ENCODE results near the gene VOPP1. TPM values are rescaled to one million over a fixed set of nuclear protein-coding genes. Genes with fewer than 3 reads are reported as not detected.

VOPP1 gene
- total RNA-seq, 6 experiments from 2014 or later, result 15.8 to 30.3 (median 23.2) TPM

GRCh38 chr7:55574051-55574717 lies 1.9 kb upstream of the VOPP1 start:
- no peaks in the 10 kb centered on the region for H3K36me3 ChIP-seq
- peak in 1 of 4 donors; percentile 7 for ATAC-seq
- intact Hi-C loops (cut with DNase I), result no loop called here
- peaks cover 0 to 11% (median 2%) of the 10 kb centered on the region in 4 donors for H3K4me1 ChIP-seq
- H3K9me3 ChIP-seq, result no peaks in the 10 kb centered on the region
- WGBS (ENCODE audit: insufficient coverage, low coverage, low lambda C conversion rate, missing lambda C conversion rate), result 19% methylated on average over 3 of the region's 3 CpGs
- TF ChIP-seq CTCF (IDR thresholded peaks at IDR 0.05), result no peak
- TF ChIP-seq POLR2A (IDR thresholded peaks at IDR 0.05), result no peak
- no peak overlapping the region for H3K4me3 ChIP-seq
- no peak for DNase-seq
- H3K27ac ChIP-seq, result peak overlapping the region in 1 of 3 donors; percentile 28
- no peaks in the 10 kb centered on the region for H3K27me3 ChIP-seq

GRCh38 chr7:55573234-55573900 lies 1.1 kb upstream of the VOPP1 start:
- 44% methylated on average over 7 of the region's 9 CpGs for WGBS (ENCODE audit: insufficient coverage, low coverage, low lambda C conversion rate, missing lambda C conversion rate)
- peak overlapping the region in 1 of 3 donors; percentile 73 for H3K27ac ChIP-seq
- peak overlapping the region in 1 of 3 donors; percentile 87 for H3K4me3 ChIP-seq
- no peaks in the 10 kb centered on the region for H3K9me3 ChIP-seq
- H3K27me3 ChIP-seq, result no peaks in the 10 kb centered on the region
- no peaks in the 10 kb centered on the region for H3K36me3 ChIP-seq
- no peak for TF ChIP-seq CTCF (IDR thresholded peaks at IDR 0.05)
- no peak for TF ChIP-seq POLR2A (IDR thresholded peaks at IDR 0.05)
- DNase-seq (no peak), ATAC-seq (no peak)
- intact Hi-C loops (cut with DNase I), result no loop called here
- H3K4me1 ChIP-seq, result peaks cover 0 to 11% (median 6%) of the 10 kb centered on the region in 4 donors

- intact Hi-C loops (cut with DNase I), result no loop called here
Observed at GRCh38 chr7:55571511-55572377, 558 bp downstream of the VOPP1 start.

More at GRCh38 chr7:55571511-55572377, 558 bp downstream of the VOPP1 start:
- WGBS (ENCODE audit: insufficient coverage, low coverage, low lambda C conversion rate, missing lambda C conversion rate), result 1% methylated on average over 35 of the region's 97 CpGs
- no peaks in the 10 kb centered on the region for H3K9me3 ChIP-seq
- no peaks in the 10 kb centered on the region for H3K36me3 ChIP-seq
- peak; percentile 51 to 69 (median 64) for ATAC-seq
- peak overlapping the region; percentile 72 to 97 (median 87) for H3K4me3 ChIP-seq
- DNase-seq, result peak; percentile 70 to 74 (median 70)
- no peaks in the 10 kb centered on the region for H3K27me3 ChIP-seq
- peak; percentile 60 for TF ChIP-seq POLR2A (IDR thresholded peaks at IDR 0.05)
- TF ChIP-seq CTCF (IDR thresholded peaks at IDR 0.05), result peak in 1 of 4 donors; percentile 22
- H3K27ac ChIP-seq, result peak overlapping the region; percentile 48 to 92 (median 73)
- peaks cover 0 to 22% (median 13%) of the 10 kb centered on the region in 4 donors for H3K4me1 ChIP-seq

Data from right lobe of liver (tissue), 6 donors.